ENCODE data around the gene GPR161.

GPR161 gene

DNA sequence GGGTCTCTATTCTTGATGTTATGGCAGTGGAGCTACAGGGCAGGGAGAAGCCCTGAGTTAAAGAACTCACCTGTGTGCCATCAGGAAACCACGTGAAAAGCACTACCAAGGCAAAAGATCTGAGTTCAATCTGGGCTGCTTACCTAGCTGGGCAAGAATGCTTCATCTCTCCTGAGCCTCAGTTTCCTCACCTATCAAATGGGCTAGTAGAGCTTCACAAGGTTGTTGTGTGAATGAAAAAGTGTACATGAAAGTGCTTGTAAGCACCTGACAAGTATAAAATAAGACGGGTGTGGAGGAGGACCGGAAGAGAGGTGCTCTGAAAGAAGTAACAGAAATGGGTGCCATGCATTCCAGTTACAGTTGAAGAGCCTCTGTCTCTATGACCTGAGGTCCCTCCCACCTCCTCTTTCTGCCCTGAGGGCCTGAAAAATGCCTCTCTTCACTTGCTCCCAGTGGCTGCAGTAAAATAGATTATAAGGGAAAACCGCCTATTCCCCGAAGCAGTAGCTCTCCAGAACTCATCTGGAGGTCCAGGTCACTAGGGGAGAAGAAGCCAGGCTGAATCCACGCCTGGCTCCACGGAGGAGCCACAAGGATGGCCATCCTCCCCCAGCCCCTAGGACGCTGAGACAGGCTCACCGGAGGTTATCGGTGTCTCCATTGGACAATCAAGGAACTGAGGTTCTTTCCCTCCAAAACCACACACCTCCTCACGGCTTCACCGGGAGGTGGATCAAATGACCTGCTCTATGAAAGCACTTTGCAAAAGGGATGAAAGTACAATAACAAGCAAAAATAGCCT is 1.4 kb downstream of the GPR161 start:
- Mint-ChIP-seq H3K36me3 (no peaks in the 10 kb centered on the region), H3K27me3 (peaks cover 29% of the 10 kb centered on the region), H3K9me3 (no peaks in the 10 kb centered on the region), H3K27ac (no peak overlapping the region), H3K4me1 (peaks cover 30% of the 10 kb centered on the region), H3K4me3 (peak overlapping the region; percentile 83)

DNA sequence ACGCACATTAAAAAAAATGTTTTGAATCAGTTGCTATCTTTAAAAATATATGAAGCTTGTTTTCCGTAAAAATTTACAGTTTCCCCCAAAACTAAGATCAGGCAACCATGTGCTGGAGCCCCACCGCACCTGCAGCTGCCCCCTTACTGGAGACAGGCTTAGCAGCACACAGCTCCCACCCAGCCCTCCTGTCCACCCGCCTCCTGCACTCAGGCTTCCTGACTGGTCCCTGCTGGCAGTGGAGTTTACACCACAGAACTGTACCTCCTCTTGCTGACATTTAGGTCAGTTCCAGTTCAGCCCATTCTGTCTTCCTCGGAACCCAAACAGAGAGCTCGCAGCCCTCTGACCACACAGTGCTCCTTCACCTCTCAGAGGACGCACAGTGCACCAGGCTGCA is 2.1 kb downstream of the GPR161 start:
- no peaks in the 10 kb centered on the region for H3K9me3 Mint-ChIP-seq
- no peaks in the 10 kb centered on the region for H3K36me3 Mint-ChIP-seq
- H3K27ac Mint-ChIP-seq, result no peak overlapping the region
- peak overlapping the region; percentile 83 for H3K4me3 Mint-ChIP-seq
- peaks cover 30% of the 10 kb centered on the region for H3K4me1 Mint-ChIP-seq
- H3K27me3 Mint-ChIP-seq, result peaks cover 34% of the 10 kb centered on the region

DNA sequence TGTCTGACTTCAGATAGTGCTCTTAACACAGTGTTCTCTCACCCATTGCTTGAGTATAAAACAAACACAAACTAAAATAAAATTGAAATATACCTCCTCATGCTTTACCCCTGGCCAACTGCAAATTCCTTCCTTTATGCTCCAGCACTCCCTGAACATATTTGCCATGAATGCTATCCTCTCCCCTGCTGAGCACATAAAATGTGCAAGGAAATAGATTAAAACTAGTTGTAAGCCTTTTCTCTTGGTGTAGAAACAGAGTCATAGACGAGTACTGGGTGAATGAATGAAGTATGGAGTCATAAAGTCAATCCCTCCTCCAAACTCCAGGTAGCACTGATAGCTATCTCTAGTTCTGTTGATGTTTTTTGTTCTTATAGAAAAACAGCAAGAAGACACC is 2.6 kb downstream of the GPR161 start:
- H3K9me3 Mint-ChIP-seq, result no peaks in the 10 kb centered on the region
- no peak overlapping the region for H3K27ac Mint-ChIP-seq

DNA sequence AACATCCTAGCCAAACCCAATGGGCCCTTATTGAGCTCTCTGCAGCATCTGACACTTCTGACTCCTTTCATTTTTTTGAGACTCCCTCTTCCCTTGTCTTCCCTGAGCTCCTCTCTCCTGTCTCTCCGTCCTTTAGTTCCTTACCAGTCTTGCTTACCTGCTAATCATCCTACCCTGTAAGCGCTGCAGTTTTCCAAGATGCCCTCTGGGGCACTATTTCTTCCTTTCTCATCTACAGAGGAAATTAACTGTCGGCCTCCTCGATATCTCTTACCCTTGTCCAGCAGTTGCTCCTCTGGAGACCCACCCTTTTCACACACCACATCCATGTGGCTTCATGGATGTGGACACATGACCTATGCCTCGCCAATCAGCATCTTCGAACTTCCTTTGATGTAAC is 6.8 kb downstream of the GPR161 start:
- Mint-ChIP-seq H3K36me3 (peaks cover 5% of the 10 kb centered on the region), H3K27ac (no peak overlapping the region), H3K27me3 (peaks cover 34% of the 10 kb centered on the region)

More for the DNA sequence above, 2.6 kb downstream of the GPR161 start:
- Mint-ChIP-seq H3K4me3 (no peak overlapping the region), H3K4me1 (peaks cover 30% of the 10 kb centered on the region), H3K36me3 (no peaks in the 10 kb centered on the region), H3K27me3 (peaks cover 34% of the 10 kb centered on the region)

DNA sequence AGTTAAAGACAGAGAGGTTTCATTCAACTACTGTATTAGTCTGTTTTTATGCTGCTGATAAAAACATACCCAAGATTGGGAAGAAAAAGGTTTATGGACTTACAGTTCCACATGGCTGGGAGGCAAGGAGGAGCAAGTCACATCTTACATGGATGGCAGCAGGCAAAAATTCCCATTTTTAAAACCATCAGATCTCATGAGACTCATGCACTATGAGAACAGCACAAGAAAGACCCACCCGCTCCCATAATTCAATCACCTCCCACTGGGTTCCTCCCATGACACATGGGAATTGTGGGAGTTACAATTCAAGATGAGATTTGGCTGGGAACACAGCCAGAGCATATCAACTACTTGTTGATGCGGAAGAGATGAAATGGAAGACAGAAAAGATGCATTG is 9.2 kb downstream of the GPR161 start:
- Mint-ChIP-seq H3K27ac (no peak overlapping the region), H3K9me3 (peaks cover 5% of the 10 kb centered on the region)

More for the DNA sequence above, 6.8 kb downstream of the GPR161 start:
- peaks cover 2% of the 10 kb centered on the region for H3K4me1 Mint-ChIP-seq
- H3K9me3 Mint-ChIP-seq, result peaks cover 5% of the 10 kb centered on the region
- H3K4me3 Mint-ChIP-seq, result no peak overlapping the region

DNA sequence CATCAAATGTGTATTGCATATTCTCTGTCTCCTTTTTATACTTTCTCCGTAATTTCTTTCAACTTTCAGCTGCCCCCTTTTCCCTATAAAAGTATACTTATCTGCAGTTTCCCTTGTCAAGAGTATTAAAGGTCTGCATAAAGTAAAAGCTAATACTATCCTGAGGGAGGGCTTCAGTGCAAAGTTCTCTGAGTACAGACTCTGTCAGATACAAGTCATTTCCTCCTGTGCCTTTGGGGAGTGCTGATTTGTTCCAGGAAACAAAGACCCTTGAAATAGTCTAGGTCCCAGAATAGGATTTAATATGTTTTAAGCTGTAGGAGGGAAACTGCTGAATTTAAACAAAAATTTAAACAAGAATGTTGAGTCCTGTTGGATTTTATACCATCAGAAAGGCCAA is 11.7 kb downstream of the GPR161 start:
- H3K4me3 Mint-ChIP-seq, result no peak overlapping the region
- no peak overlapping the region for H3K27ac Mint-ChIP-seq
- peaks cover 25% of the 10 kb centered on the region for H3K27me3 Mint-ChIP-seq
- H3K4me1 Mint-ChIP-seq, result no peaks in the 10 kb centered on the region
- H3K36me3 Mint-ChIP-seq, result peaks cover 5% of the 10 kb centered on the region
- H3K9me3 Mint-ChIP-seq, result peaks cover 5% of the 10 kb centered on the region

More for the DNA sequence above, 9.2 kb downstream of the GPR161 start:
- peaks cover 5% of the 10 kb centered on the region for H3K36me3 Mint-ChIP-seq
- H3K27me3 Mint-ChIP-seq, result peaks cover 24% of the 10 kb centered on the region
- no peaks in the 10 kb centered on the region for H3K4me1 Mint-ChIP-seq
- H3K4me3 Mint-ChIP-seq, result no peak overlapping the region

DNA sequence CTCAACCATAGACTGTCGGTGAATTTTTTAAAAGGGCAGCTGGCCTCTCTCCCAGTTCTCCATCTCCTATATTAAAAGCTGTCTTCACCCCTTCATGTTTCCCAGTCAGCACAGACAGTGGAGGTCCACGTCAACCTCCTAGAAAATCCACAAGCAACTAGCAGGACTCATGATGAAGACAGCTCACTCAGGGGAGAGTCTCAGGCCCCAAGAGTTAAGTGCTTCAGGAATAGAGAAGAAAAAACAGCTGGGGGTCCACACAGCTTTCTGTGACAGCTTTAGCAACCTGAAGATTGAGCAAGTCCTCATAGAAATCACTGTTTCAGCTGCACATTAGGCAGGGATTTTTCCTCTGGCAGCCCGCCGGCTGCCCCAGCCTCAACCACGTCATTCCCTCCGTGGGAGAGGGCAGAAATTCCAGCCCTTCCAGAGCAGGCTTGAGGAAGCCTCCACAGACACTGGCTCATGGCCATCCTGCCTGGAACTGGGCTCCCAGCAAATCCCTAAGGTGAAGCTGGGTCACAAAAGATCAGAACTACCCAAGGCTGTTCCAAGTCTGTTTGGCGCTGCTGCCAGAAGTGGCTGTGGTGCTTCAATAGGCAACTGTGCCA is 15.2 kb downstream of the GPR161 start:
- Mint-ChIP-seq H3K4me3 (no peak overlapping the region), H3K27me3 (peaks cover 15% of the 10 kb centered on the region), H3K36me3 (no peaks in the 10 kb centered on the region), H3K4me1 (no peaks in the 10 kb centered on the region), H3K9me3 (no peaks in the 10 kb centered on the region), H3K27ac (no peak overlapping the region)

DNA sequence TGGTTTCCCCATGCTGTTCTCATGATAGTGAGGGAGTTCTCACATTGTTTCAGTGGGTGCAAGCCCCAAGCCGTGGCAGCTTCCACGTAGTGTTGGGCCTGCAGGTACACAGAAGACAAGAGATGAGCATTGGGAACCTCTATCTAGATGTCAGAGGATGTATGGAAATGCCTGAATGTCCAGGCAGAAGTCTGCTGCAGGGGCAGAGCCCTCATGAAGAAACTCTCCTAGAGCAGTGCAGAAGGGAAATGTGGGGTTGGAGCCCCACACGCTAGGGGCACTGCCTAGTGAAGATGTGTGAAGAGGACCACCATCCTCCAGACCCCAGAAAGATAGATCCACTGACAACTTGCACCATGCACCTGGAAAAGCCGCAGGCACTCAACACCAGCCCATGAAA is 17.0 kb downstream of the GPR161 start:
- H3K36me3 Mint-ChIP-seq, result no peaks in the 10 kb centered on the region
- H3K4me3 Mint-ChIP-seq, result no peak overlapping the region
- H3K4me1 Mint-ChIP-seq, result no peaks in the 10 kb centered on the region
- peaks cover 14% of the 10 kb centered on the region for H3K27me3 Mint-ChIP-seq
- no peak overlapping the region for H3K27ac Mint-ChIP-seq
- no peaks in the 10 kb centered on the region for H3K9me3 Mint-ChIP-seq

DNA sequence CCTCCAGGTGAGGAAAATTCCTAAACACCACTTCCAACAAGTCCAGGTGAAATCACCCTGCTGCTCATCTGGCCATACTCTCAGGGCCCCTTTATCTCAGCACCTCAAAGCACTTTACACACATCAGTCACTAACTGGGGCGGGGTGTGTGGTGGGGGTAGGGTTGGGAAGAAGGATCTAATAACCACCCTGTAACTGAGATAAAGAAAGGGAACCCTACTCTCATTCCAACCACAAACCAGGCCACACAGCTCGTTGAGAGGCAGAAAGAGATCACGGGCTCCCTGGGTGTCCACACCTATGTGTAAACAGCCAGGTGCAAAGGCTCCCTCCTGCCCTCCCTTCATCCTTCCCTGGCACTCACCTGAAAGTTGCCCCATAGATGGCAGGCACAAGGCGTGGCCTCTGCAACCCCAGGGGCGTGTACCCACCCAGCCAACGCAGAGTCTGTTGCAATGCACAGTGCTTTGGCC is 20.4 kb downstream of the GPR161 start:
- H3K4me3 Mint-ChIP-seq, result no peak overlapping the region
- H3K27ac Mint-ChIP-seq, result no peak overlapping the region
- H3K27me3 Mint-ChIP-seq, result peaks cover 4% of the 10 kb centered on the region
- peaks cover 6% of the 10 kb centered on the region for H3K4me1 Mint-ChIP-seq
- no peaks in the 10 kb centered on the region for H3K9me3 Mint-ChIP-seq
- H3K36me3 Mint-ChIP-seq, result no peaks in the 10 kb centered on the region

DNA sequence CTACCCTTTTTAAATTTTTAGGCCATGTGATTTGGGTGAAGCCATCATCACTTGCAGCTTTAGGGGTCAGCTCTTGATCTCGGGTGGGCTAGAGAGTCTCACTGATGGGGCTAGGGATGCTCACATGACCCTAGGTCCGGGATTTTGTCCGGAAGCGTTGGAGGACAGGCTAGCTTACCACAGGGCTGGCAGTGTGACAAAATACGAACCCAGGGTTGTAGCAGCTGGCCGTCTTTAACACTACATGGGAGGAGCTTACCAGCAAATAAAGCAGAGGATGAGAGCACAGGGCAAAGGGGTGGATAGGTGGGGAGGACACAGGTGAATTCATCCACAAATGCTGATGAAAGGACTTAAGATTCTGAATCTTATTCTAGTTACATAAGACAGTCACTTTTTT is 21.9 kb downstream of the GPR161 start:
- Mint-ChIP-seq H3K4me3 (no peak overlapping the region), H3K27me3 (no peaks in the 10 kb centered on the region), H3K27ac (no peak overlapping the region), H3K36me3 (no peaks in the 10 kb centered on the region), H3K4me1 (peaks cover 6% of the 10 kb centered on the region), H3K9me3 (no peaks in the 10 kb centered on the region)

DNA sequence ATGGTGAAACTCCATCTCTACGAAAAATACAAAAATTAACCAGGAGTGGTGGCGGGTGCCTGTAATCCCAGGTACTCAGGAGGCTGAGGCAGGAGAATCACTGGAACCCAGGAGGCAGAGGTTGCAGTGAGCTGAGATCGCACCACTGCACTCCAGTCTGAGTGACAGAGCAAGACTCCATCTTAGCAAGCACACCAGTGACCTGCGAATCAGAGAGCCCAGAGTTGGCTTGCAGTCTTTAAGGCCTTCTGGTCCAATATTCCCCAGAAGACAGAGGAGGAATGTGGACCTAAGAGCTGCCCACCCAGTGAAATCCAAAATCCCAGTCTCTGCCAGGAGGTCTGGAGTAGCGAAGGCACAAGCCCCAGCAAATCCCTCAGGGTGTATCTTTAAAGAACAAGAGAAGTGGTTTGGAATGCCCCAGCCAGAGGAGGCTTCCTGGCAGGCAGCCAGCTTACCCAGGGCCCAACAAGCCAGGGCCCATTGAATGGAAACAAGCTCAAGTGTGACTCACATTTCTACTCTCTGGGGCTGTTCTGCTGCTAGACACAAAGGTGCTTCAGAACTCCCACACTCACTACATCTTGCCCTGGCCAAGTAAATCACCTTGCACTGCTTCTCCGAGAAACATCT is 23.9 kb downstream of the GPR161 start:
- no peaks in the 10 kb centered on the region for H3K36me3 Mint-ChIP-seq
- no peaks in the 10 kb centered on the region for H3K9me3 Mint-ChIP-seq
- peak overlapping the region; percentile 14 for H3K27ac Mint-ChIP-seq
- no peak overlapping the region for H3K4me3 Mint-ChIP-seq
- peaks cover 6% of the 10 kb centered on the region for H3K4me1 Mint-ChIP-seq
- H3K27me3 Mint-ChIP-seq, result no peaks in the 10 kb centered on the region

DNA sequence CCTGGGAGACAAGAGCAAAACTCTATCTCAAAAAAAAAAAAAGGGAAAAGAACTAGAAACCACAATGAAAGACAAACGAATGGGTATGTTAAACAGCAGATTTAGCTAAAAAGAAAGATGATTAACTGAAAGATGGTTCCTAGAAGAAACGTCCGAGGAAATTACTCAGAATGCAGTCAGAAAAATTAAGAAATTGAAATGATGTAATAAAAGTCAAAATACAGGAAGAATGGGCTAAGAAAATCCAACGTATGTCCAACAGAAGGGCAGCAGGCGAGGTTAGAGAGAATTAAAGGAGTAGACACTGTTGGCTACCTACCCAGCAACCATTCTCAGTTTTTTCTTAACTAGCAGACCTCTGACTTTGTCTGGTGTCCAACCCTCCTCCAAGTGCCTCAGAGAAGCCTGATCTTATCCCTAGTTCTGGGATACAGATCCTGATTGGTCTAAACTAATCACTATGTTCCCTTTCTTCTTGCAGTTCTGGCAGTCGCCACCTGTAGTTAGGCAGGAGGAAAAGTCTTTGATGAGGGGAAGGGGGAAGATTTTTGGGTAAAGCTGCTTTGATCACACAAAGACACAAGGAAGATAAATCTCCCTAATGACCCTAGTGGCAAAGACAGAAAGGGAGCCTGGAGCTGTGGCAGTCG is 25.7 kb downstream of the GPR161 start:
- Mint-ChIP-seq H3K27ac (no peak overlapping the region), H3K9me3 (no peaks in the 10 kb centered on the region), H3K4me3 (no peak overlapping the region), H3K36me3 (no peaks in the 10 kb centered on the region), H3K4me1 (peaks cover 6% of the 10 kb centered on the region), H3K27me3 (peaks cover 2% of the 10 kb centered on the region)

DNA sequence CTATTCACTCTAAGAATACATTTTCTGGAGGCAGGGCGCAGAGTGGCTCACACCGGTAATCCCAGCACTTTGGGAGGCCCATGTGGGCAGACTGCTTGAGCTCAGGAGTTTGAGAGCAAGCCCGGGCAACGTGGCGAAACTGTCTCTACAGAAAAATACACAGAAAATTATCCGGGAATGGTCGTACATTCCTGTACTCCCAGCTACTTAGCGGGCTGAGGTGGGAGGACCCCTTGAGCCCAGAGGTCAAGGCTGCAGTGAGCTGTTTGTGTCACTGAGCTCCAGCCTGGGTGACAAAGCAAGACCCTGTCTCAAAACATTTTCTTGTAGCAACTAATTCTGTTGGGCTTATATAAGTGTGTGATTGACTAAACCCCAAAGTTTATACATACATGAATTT is 30.5 kb downstream of the GPR161 start:
- peaks cover 2% of the 10 kb centered on the region for H3K27me3 Mint-ChIP-seq
- no peak overlapping the region for H3K4me3 Mint-ChIP-seq
- H3K9me3 Mint-ChIP-seq, result no peaks in the 10 kb centered on the region
- H3K36me3 Mint-ChIP-seq, result no peaks in the 10 kb centered on the region
- H3K27ac Mint-ChIP-seq, result no peak overlapping the region
- no peaks in the 10 kb centered on the region for H3K4me1 Mint-ChIP-seq

DNA sequence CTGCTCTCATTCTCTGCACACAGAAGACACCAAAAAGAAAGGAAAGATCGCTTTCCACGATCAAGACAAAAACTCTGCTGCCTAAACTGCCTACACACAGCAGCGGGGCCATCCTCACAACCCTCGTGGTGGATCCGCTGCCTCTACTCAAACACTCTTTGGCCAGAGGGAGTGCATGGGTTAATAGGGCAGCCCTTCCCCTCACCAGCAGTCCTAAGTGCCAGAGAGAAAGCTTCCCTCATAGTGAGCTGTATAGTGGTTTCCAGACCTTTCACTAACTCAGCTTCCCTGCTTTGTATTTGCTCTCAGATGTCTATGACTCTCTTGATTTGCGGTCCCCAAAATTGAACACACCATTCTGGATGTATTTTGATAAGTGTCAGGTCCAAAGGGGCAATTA is 30.9 kb downstream of the GPR161 start:
- Mint-ChIP-seq H3K27ac (no peak overlapping the region), H3K9me3 (no peaks in the 10 kb centered on the region), H3K27me3 (peaks cover 2% of the 10 kb centered on the region), H3K36me3 (no peaks in the 10 kb centered on the region), H3K4me1 (no peaks in the 10 kb centered on the region), H3K4me3 (no peak overlapping the region)

DNA sequence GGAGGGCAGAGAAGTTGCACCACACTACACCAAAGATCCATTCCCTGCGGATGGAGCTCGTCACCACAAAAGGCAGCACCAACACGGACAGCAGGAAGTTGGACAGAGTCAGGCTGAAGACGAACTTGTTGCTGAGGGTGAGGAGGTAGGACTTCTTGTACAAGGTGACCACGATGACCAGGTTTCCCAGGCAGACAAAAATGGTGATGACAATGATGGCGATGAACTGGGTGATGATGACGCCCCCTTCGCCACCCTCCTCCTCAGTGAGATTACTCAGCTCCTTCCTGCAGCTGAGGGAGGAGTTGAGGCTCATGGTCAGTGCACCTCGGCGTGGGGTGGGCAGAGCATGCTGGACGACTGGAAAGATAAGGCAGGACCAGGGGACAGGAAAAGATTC is 32.2 kb downstream of the GPR161 start:
- peaks cover 2% of the 10 kb centered on the region for H3K27me3 Mint-ChIP-seq
- H3K36me3 Mint-ChIP-seq, result no peaks in the 10 kb centered on the region
- no peak overlapping the region for H3K27ac Mint-ChIP-seq
- no peak overlapping the region for H3K4me3 Mint-ChIP-seq
- H3K4me1 Mint-ChIP-seq, result no peaks in the 10 kb centered on the region
- H3K9me3 Mint-ChIP-seq, result no peaks in the 10 kb centered on the region

DNA sequence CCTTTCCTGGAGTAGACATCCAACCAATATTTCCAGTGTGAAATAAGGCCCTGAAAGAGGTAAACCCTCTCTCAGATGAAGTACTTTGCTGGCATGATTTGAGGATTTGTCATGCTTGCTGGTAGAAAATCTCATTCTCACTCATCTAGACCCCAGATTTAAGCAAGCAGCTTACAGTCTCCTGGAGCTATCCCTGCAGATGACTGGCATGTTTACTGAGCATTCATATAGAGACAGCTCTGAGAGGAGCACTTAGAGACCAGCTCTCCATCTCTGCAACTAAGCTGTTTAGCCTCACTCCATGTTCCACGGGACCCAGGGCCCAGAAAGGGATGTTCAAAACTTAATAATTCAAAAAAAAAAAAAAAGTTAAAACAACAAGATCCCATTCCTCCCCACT is 34.2 kb downstream of the GPR161 start:
- Mint-ChIP-seq H3K9me3 (no peaks in the 10 kb centered on the region), H3K27ac (no peak overlapping the region), H3K27me3 (peaks cover 2% of the 10 kb centered on the region), H3K36me3 (no peaks in the 10 kb centered on the region), H3K4me3 (no peak overlapping the region), H3K4me1 (no peaks in the 10 kb centered on the region)
